B cell (primary cell): ENCODE measurements around the gene TPI1. TPM values are rescaled to one million over a fixed set of nuclear protein-coding genes. Genes with fewer than 3 reads are reported as not detected.

ENCODE experiments used
- ATAC-seq: fragments of 200-7000 bp; cut with Tn5 transposase; one replicate; pipeline ENCODE4 v1.10.0; 2021; ENCODE audit warnings: low read depth, mild to moderate bottlenecking, moderate number of reproducible peaks, moderate library complexity
- CTCF ChIA-PET: fragments of 350-600 bp; sonication (Branson Sonifier 250); formaldehyde crosslinking; loops from one replicate; lab custom pipeline; 2021; ENCODE audit warnings: antibody characterized with exemption, inconsistent platforms; lab: Charles Lee
- POLR2A ChIA-PET: fragments of 350-600 bp; sonication (Branson Sonifier 250); formaldehyde crosslinking; loops from one replicate; lab custom pipeline; 2021; ENCODE audit warnings: antibody characterized with exemption; lab: Charles Lee
- DNase-seq: peaks from one replicate; pipeline ENCODE4 v3.0.0; 2013
- H2AFZ ChIP-seq: 2 replicates; pipeline ENCODE4 v1.6.1; 2012; ENCODE audit warnings: mild to moderate bottlenecking, low read depth, low read length; ENCODE audit not compliant: insufficient read depth, poor library complexity, severe bottlenecking
- H3K27ac ChIP-seq, 2 donors: 1 replicate in 1 of 2; 2 replicates in 1 of 2; pipeline ENCODE4 v1.5.1; 2012 to 2013; ENCODE audit warnings: low read length in 2 of 2, mild to moderate bottlenecking in 2 of 2, moderate library complexity in 1 of 2
- H3K27me3 ChIP-seq, 4 experiments: fragments of 200-600 bp in 1 of 4; sonication (generic) in 1 of 4; replicated peaks in 1 of 4; 1 replicate in 2 of 4; 2 replicates in 2 of 4; pipeline versions ENCODE4 v1.6.1 to v1.7.0; 2013 to 2016; ENCODE audit warnings: low read length in 3 of 4, mild to moderate bottlenecking in 2 of 4, mixed read lengths in 1 of 4, moderate library complexity in 1 of 4; ENCODE audit not compliant: insufficient read depth in 4 of 4, control insufficient read depth in 3 of 4; ENCODE audit errors: control extremely low read depth in 1 of 4
- H3K36me3 ChIP-seq, 2 experiments: replicated peaks in 1 of 2; 1 replicate in 1 of 2; 2 replicates in 1 of 2; pipeline versions ENCODE4 v1.6.1 to v1.7.1; 2013; ENCODE audit warnings: low read length in 1 of 2; ENCODE audit not compliant: insufficient read depth in 2 of 2, control insufficient read depth in 1 of 2; ENCODE audit errors: control extremely low read depth in 1 of 2, extremely low read depth in 1 of 2
- H3K4me1 ChIP-seq, 2 donors: fragments of 200-600 bp in 1 of 2; sonication (generic) in 1 of 2; 1 replicate in 1 of 2; 2 replicates in 1 of 2; pipeline versions ENCODE4 v1.5.1 to v1.6.1; 2013 to 2017; ENCODE audit warnings: low read length in 2 of 2; ENCODE audit not compliant: control insufficient read depth in 2 of 2, insufficient read depth in 2 of 2
- H3K4me2 ChIP-seq: replicated peaks from 2 replicates; pipeline ENCODE3; 2012; ENCODE audit warnings: mild to moderate bottlenecking, low read depth, low read length; ENCODE audit not compliant: poor library complexity, severe bottlenecking
- H3K4me3 ChIP-seq, 5 experiments: fragments of 200-600 bp in 1 of 5; sonication (generic) in 1 of 5; 1 replicate in 3 of 5; 2 replicates in 2 of 5; pipeline versions ENCODE4 v1.5.1 to v1.7.0; 2011 to 2016; ENCODE audit warnings: low read length in 4 of 5, mild to moderate bottlenecking in 4 of 5, low read depth in 2 of 5, control low read depth in 1 of 5, moderate library complexity in 1 of 5; ENCODE audit not compliant: insufficient read depth in 1 of 5; ENCODE audit errors: control extremely low read depth in 1 of 5, extremely low read depth in 1 of 5
- H3K79me2 ChIP-seq: fragments of 200-600 bp; sonication (generic); one replicate; pipeline ENCODE4 v1.6.0; 2016; ENCODE audit warnings: low read length; ENCODE audit not compliant: control insufficient read depth, insufficient read depth
- H3K9ac ChIP-seq: fragments of 200-600 bp; sonication (generic); 2 replicates; pipeline ENCODE4 v1.6.1; 2017; ENCODE audit warnings: mild to moderate bottlenecking, low read length, moderate library complexity
- H3K9me3 ChIP-seq, 3 donors: one replicate each; pipeline versions ENCODE4 v1.6.1 to v1.7.1; 2013; ENCODE audit warnings: low read length in 2 of 3; ENCODE audit not compliant: control insufficient read depth in 2 of 3, insufficient read depth in 1 of 3; ENCODE audit errors: control extremely low read depth in 1 of 3
- H4K20me1 ChIP-seq: 2 replicates; pipeline ENCODE4 v1.6.0; 2012; ENCODE audit warnings: mild to moderate bottlenecking, low read length; ENCODE audit not compliant: insufficient read depth, control insufficient read depth, poor library complexity, severe bottlenecking
- H3K27ac Mint-ChIP-seq: one replicate; pipeline ENCODE4 v1.8.0; 2021; ENCODE audit warnings: mixed read lengths
- H3K27me3 Mint-ChIP-seq: one replicate; pipeline ENCODE4 v1.8.0; 2021; ENCODE audit warnings: mixed read lengths
- H3K4me1 Mint-ChIP-seq: one replicate; pipeline ENCODE4 v1.8.0; 2021; ENCODE audit warnings: mixed read lengths
- H3K4me3 Mint-ChIP-seq: one replicate; pipeline ENCODE4 v1.8.0; 2021; ENCODE audit warnings: mixed read lengths
- H3K9me3 Mint-ChIP-seq: one replicate; pipeline ENCODE4 v1.8.0; 2022; ENCODE audit warnings: mixed read lengths; ENCODE audit not compliant: insufficient read depth
- CTCF ChIP-seq: fragments of 200-600 bp; IDR thresholded peaks from one replicate; pipeline ENCODE4 v1.8.0; 2022; ENCODE audit warnings: antibody characterized with exemption, mild to moderate bottlenecking
- EZH2 ChIP-seq: IDR thresholded peaks from 2 replicates; pipeline ENCODE4 v1.6.1; 2012; ENCODE audit warnings: borderline replicate concordance, low read depth, mild to moderate bottlenecking, moderate library complexity, low read length; ENCODE audit not compliant: insufficient read depth, poor library complexity, severe bottlenecking
- WGBS: methylation state at CpG from one replicate; pipeline ENCODE4 v1.1.5; 2013; ENCODE audit warnings: missing lambda C conversion rate; ENCODE audit not compliant: insufficient coverage; 5-methylcytosine and 5-hydroxymethylcytosine counted together
- intact Hi-C: fragments of 100-400 bp; cut with micrococcal nuclease; formaldehyde crosslinking; loops from one replicate; pipeline ENCODE4 v1.10.0; 2022
- polyA plus RNA-seq: library from polyadenylated mRNA; depleted of rRNA; stranded (reverse); fragments of >200 nt; gene quantifications from 2 replicates; pipeline ENCODE4 v1.2.3, GENCODE V29; 2012
- total RNA-seq, 2 donors: library from RNA; stranded (reverse); fragments of 120-200 nt in 1 of 2; gene quantifications; 1 replicate in 1 of 2; 2 replicates in 1 of 2; pipeline versions ENCODE4 v1.2.3 to v1.2.4, GENCODE V29; 2013 to 2022

Gene TPI1
- total and polyA plus RNA-seq, 2 donors (not counting 1 experiment from before 2014, with no cell fraction given), result 181 to 187 TPM

GRCh38 chr12:6834873-6835272, 32.5 kb upstream of the TPI1 start:
- whole genome bisulfite sequencing, result 63% methylated on average over 1 of the region's 5 CpGs
- Mint-ChIP-seq H3K4me1 (peaks cover 12% of the 10 kb centered on the region), H3K9me3 (no peaks in the 10 kb centered on the region), H3K4me3 (no peak overlapping the region), H3K27me3 (peaks cover 29% of the 10 kb centered on the region), H3K27ac (no peak overlapping the region)
- DNase-seq, result no peak
- no peaks in the 10 kb centered on the region for H3K79me2 ChIP-seq
- no peaks in the 10 kb centered on the region for H3K36me3 ChIP-seq
- peaks cover 0 to 3% (median 0%) of the 10 kb centered on the region in 3 donors for H3K9me3 ChIP-seq
- TF ChIP-seq CTCF (no peak), EZH2 (no peak)
- POLR2A ChIA-PET, result no interaction called here
- no peak overlapping the region for H3K9ac ChIP-seq
- no peak overlapping the region for H3K4me2 ChIP-seq
- H2AFZ ChIP-seq, result no peak overlapping the region
- H3K27ac ChIP-seq, result no peak overlapping the region
- ATAC-seq, result no peak
- no peaks in the 10 kb centered on the region for H4K20me1 ChIP-seq
- intact Hi-C loops, result loop anchor here (1.0 kb wide), 2 partner anchors 16 to 82 kb away; partner anchors contain the start of genes CDCA3 and MLF2
- H3K27me3 ChIP-seq, result peaks cover 0 to 24% (median 4%) of the 10 kb centered on the region in 4 experiments
- CTCF ChIA-PET, result interaction anchor here (0.6 to 3.8 kb wide), 16 partner anchors 9 to 402 kb away, joined by 3 to 31 read pairs (median 4); partner anchors contain the start of genes CDCA3, MLF2, SPSB2 and TPI1
- peaks cover 0 to 17% of the 10 kb centered on the region in 2 donors for H3K4me1 ChIP-seq
- no peak overlapping the region for H3K4me3 ChIP-seq

DNA sequence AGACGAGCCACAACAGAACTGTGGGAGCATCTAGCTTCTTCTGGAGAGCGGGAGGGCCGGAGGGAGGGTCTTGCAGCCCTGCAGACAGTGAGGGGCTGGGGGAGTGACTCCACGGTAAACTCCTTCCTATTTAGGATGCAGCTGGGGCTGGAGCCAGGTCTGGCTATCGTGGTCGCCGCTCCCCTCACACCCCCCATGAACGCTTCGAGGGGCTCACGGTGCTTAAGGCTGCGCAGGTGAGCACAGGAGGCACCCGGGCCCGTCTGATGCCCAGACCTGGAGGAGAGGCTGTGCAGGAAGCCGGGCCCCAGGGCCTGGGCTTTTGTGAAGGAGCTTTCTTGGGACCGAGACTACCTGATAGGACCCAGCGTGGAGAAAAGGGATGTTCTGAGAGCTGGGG, 30.5 kb upstream of the TPI1 start:
- CTCF ChIA-PET, result interaction anchor here (0.9 to 3.8 kb wide), 11 partner anchors 12 to 265 kb away, joined by 3 to 31 read pairs (median 4); partner anchors contain the start of genes MLF2, SPSB2, TPI1 and USP5
- peaks cover 17% of the 10 kb centered on the region for H3K4me1 Mint-ChIP-seq
- ATAC-seq (no peak), DNase-seq (no peak)
- Histone ChIP-seq H3K9me3 (peaks cover 0 to 3% (median 0%) of the 10 kb centered on the region in 3 donors), H2AFZ (no peak overlapping the region), H3K9ac (no peak overlapping the region), H3K27ac (no peak overlapping the region), H3K79me2 (no peaks in the 10 kb centered on the region), H4K20me1 (no peaks in the 10 kb centered on the region), H3K27me3 (peaks cover 0 to 6% (median 0%) of the 10 kb centered on the region in 4 experiments), H3K4me2 (no peak overlapping the region), H3K4me1 (peaks cover 0 to 24% of the 10 kb centered on the region in 2 donors), H3K36me3 (no peaks in the 10 kb centered on the region), H3K4me3 (no peak overlapping the region)
- WGBS, result 92% methylated on average over 16 of the region's 16 CpGs
- H3K4me3 Mint-ChIP-seq, result no peak overlapping the region
- no peaks in the 10 kb centered on the region for H3K9me3 Mint-ChIP-seq
- POLR2A ChIA-PET, result interaction anchor here (0.5 to 1.5 kb wide), 3 partner anchors 15 to 147 kb away, joined by 3 to 10 read pairs (median 6); partner anchors contain the start of genes USP5 and ZNF384
- H3K27ac Mint-ChIP-seq, result no peak overlapping the region
- TF ChIP-seq CTCF, result no peak
- no peak for TF ChIP-seq EZH2
- H3K27me3 Mint-ChIP-seq, result peaks cover 11% of the 10 kb centered on the region
- intact Hi-C loops, result no loop called here
